SH-SY5Y (cell line): ENCODE results near the gene SPTAN1.

ENCODE experiments used
- GATA2 ChIP-seq: IDR thresholded peaks from 2 replicates; pipeline ENCODE4 v1.6.1; 2011; ENCODE audit warnings: mild to moderate bottlenecking, low read depth, low read length
- GATA3 ChIP-seq: IDR thresholded peaks from 2 replicates; pipeline ENCODE4 v1.6.1; 2011; ENCODE audit warnings: low read depth, mild to moderate bottlenecking, low read length, moderate library complexity

GRCh38 chr9:128553728-128554127, 1.3 kb downstream of the SPTAN1 start:
- TF ChIP-seq GATA2 (no peak), GATA3 (no peak)
